Activated B cell treated with CpG ODN at 0.5 μM for 24 hours (primary cell): Measurements from ENCODE around the gene RASEF. TPM values are rescaled to one million over a fixed set of nuclear protein-coding genes. Genes with fewer than 3 reads are reported as not detected.

Source experiments
- ATAC-seq: fragments of 200-7000 bp; cut with Tn5 transposase; one replicate; pipeline ENCODE4 v1.10.0; 2021; ENCODE audit warnings: low read depth, mild to moderate bottlenecking, moderate library complexity
- CTCF ChIA-PET: fragments of 350-600 bp; sonication (Branson Sonifier 250); formaldehyde crosslinking; loops from one replicate; lab custom pipeline; 2021; ENCODE audit warnings: antibody characterized with exemption; lab: Charles Lee
- POLR2A ChIA-PET: fragments of 350-600 bp; sonication (Branson Sonifier 250); formaldehyde crosslinking; loops from one replicate; lab custom pipeline; 2021; ENCODE audit warnings: antibody characterized with exemption; lab: Charles Lee
- DNase-seq: peaks from one replicate; pipeline ENCODE4 v3.0.0; 2022
- H3K27ac Mint-ChIP-seq: one replicate; pipeline ENCODE4 v1.8.0; 2020; ENCODE audit warnings: mixed read lengths
- H3K27me3 Mint-ChIP-seq: one replicate; pipeline ENCODE4 v1.8.0; 2021; ENCODE audit warnings: mixed read lengths
- H3K36me3 Mint-ChIP-seq: one replicate; pipeline ENCODE4 v1.8.0; 2021; ENCODE audit warnings: low read depth, mixed read lengths
- H3K4me1 Mint-ChIP-seq: one replicate; pipeline ENCODE4 v1.8.0; 2021; ENCODE audit warnings: mixed read lengths
- H3K4me3 Mint-ChIP-seq: one replicate; pipeline ENCODE4 v1.8.0; 2020; ENCODE audit warnings: mild to moderate bottlenecking, mixed read lengths
- H3K9me3 Mint-ChIP-seq: one replicate; pipeline ENCODE4 v1.8.0; 2020; ENCODE audit warnings: mixed read lengths
- CTCF ChIP-seq: fragments of 200-600 bp; IDR thresholded peaks from one replicate; pipeline ENCODE4 v1.8.0; 2022; ENCODE audit warnings: antibody characterized with exemption, mild to moderate bottlenecking
- intact Hi-C: fragments of 100-400 bp; cut with micrococcal nuclease; formaldehyde crosslinking; loops from one replicate; pipeline ENCODE4 v1.15.1; 2024
- total RNA-seq: library from RNA; stranded (reverse); gene quantifications from 2 replicates; pipeline ENCODE4 v1.2.3, GENCODE V29; 2022

Gene RASEF
- total RNA-seq, 1 donor from 2014 or later, result not detected

- intact Hi-C loops, result no loop called here
- DNase-seq (no peak), ATAC-seq (no peak)
- no peak overlapping the region for H3K4me3 Mint-ChIP-seq
- H3K27ac Mint-ChIP-seq, result no peak overlapping the region
- H3K4me1 Mint-ChIP-seq, result peaks cover 6% of the 10 kb centered on the region
- H3K36me3 Mint-ChIP-seq, result no peaks in the 10 kb centered on the region
- CTCF ChIA-PET, result no interaction called here
- H3K27me3 Mint-ChIP-seq, result no peaks in the 10 kb centered on the region
- TF ChIP-seq CTCF, result no peak
- peaks cover 3% of the 10 kb centered on the region for H3K9me3 Mint-ChIP-seq
- POLR2A ChIA-PET, result no interaction called here
Measured at GRCh38 chr9:83015897-83016296, 47.0 kb downstream of the RASEF start.

GRCh38 chr9:83013867-83014605 is 48.9 kb downstream of the RASEF start:
- no peaks in the 10 kb centered on the region for H3K27me3 Mint-ChIP-seq
- no peak overlapping the region for H3K4me3 Mint-ChIP-seq
- intact Hi-C loops, result no loop called here
- no peak for TF ChIP-seq CTCF
- DNase-seq (no peak), ATAC-seq (no peak)
- peaks cover 3% of the 10 kb centered on the region for H3K9me3 Mint-ChIP-seq
- ChIA-PET POLR2A (no interaction called here), CTCF (no interaction called here)
- H3K4me1 Mint-ChIP-seq, result peaks cover 6% of the 10 kb centered on the region
- H3K36me3 Mint-ChIP-seq, result no peaks in the 10 kb centered on the region
- no peak overlapping the region for H3K27ac Mint-ChIP-seq

- Mint-ChIP-seq H3K27me3 (no peaks in the 10 kb centered on the region), H3K27ac (no peak overlapping the region), H3K4me3 (no peak overlapping the region), H3K9me3 (peaks cover 3% of the 10 kb centered on the region), H3K4me1 (peaks cover 6% of the 10 kb centered on the region), H3K36me3 (no peaks in the 10 kb centered on the region)
- intact Hi-C loops, result no loop called here
- TF ChIP-seq CTCF, result no peak
- POLR2A ChIA-PET, result no interaction called here
- no peak for DNase-seq
- CTCF ChIA-PET, result no interaction called here
- no peak for ATAC-seq
Measured at GRCh38 chr9:83012922-83013838, 49.8 kb downstream of the RASEF start.

- intact Hi-C loops, result no loop called here
- CTCF ChIA-PET, result no interaction called here
- Mint-ChIP-seq H3K4me3 (no peak overlapping the region), H3K4me1 (peaks cover 6% of the 10 kb centered on the region), H3K36me3 (no peaks in the 10 kb centered on the region), H3K27me3 (no peaks in the 10 kb centered on the region), H3K9me3 (no peaks in the 10 kb centered on the region), H3K27ac (no peak overlapping the region)
- DNase-seq (no peak), ATAC-seq (no peak)
- TF ChIP-seq CTCF, result no peak
- POLR2A ChIA-PET, result no interaction called here
Measured at GRCh38 chr9:83012168-83012921, 50.6 kb downstream of the RASEF start.
